Ascending aorta (tissue), 2 donors: ENCODE measurements around the gene XYLT1. TPM values are rescaled to one million over a fixed set of nuclear protein-coding genes. Genes with fewer than 3 reads are reported as not detected.

Source experiments
- DNase-seq, 2 donors: peaks; one replicate each; pipeline ENCODE4 v3.0.0-alpha.2; 2019; ENCODE audit warnings: low spot score in 2 of 2
- H3K27ac ChIP-seq, 2 donors: fragments of 200-600 bp; sonication (generic); one replicate each; pipeline ENCODE4 v1.5.1; 2016 to 2017; ENCODE audit warnings: mild to moderate bottlenecking in 1 of 2
- H3K27me3 ChIP-seq: fragments of 200-600 bp; sonication (generic); one replicate; pipeline ENCODE4 v1.5.1; 2017
- H3K36me3 ChIP-seq, 2 donors: fragments of 200-600 bp; sonication (generic); one replicate each; pipeline ENCODE4 v1.5.1; 2016
- H3K4me1 ChIP-seq, 2 donors: fragments of 200-600 bp; sonication (generic); one replicate each; pipeline ENCODE4 v1.5.1; 2016 to 2017; ENCODE audit warnings: mild to moderate bottlenecking in 1 of 2
- H3K4me3 ChIP-seq, 2 donors: fragments of 200-600 bp; sonication (generic); one replicate each; pipeline ENCODE4 v1.5.1; 2016 to 2017; ENCODE audit warnings: mild to moderate bottlenecking in 1 of 2
- H3K9me3 ChIP-seq, 2 donors: fragments of 200-600 bp; sonication (generic); one replicate each; pipeline ENCODE4 v1.5.1; 2016
- CTCF ChIP-seq, 3 experiments: fragments of 200-600 bp in 2 of 3; fragments of 450-650 bp in 1 of 3; sonication (generic) in 2 of 3; IDR thresholded peaks; one replicate each; pipeline ENCODE4 v1.5.1; 2016 to 2019; ENCODE audit warnings: antibody characterized with exemption in 3 of 3, mild to moderate bottlenecking in 1 of 3, moderate library complexity in 1 of 3
- intact Hi-C: fragments of 100-400 bp; cut with DNase I; formaldehyde crosslinking; loops from one replicate; pipeline ENCODE4 v1.15.1; 2023
- total RNA-seq: library from RNA; depleted of rRNA; stranded (reverse); fragments of >200 nt; gene quantifications from one replicate; pipeline ENCODE4 v1.1.0, GENCODE V29; 2016

The XYLT1 gene
- total RNA-seq, 1 donor from 2014 or later = 6.7 TPM

GRCh38 chr16:17446661-17447060 is 24.1 kb downstream of the XYLT1 start:
- H3K9me3 ChIP-seq = no peaks in the 10 kb centered on the region
- intact Hi-C loops = no loop called here
- H3K27ac ChIP-seq = no peak overlapping the region

GRCh38 chr16:17445421-17445820 is 25.3 kb downstream of the XYLT1 start:
- Histone ChIP-seq H3K4me3 (no peak overlapping the region), H3K9me3 (no peaks in the 10 kb centered on the region), H3K36me3 (no peaks in the 10 kb centered on the region), H3K27ac (no peak overlapping the region), H3K27me3 (no peaks in the 10 kb centered on the region), H3K4me1 (no peaks in the 10 kb centered on the region)
- no peak for DNase-seq
- intact Hi-C loops = no loop called here
- TF ChIP-seq CTCF (IDR thresholded peaks at IDR 0.05) = no peak

More at GRCh38 chr16:17446661-17447060, 24.1 kb downstream of the XYLT1 start:
- H3K4me3 ChIP-seq = no peak overlapping the region
- H3K4me1 ChIP-seq = no peaks in the 10 kb centered on the region
- H3K27me3 ChIP-seq = no peaks in the 10 kb centered on the region
- H3K36me3 ChIP-seq = no peaks in the 10 kb centered on the region
- TF ChIP-seq CTCF (IDR thresholded peaks at IDR 0.05) = no peak
- no peak for DNase-seq

- no peak for DNase-seq
- Histone ChIP-seq H3K4me1 (no peaks in the 10 kb centered on the region), H3K27me3 (no peaks in the 10 kb centered on the region), H3K27ac (no peak overlapping the region), H3K9me3 (peaks cover 0 to 5% of the 10 kb centered on the region in 2 donors), H3K4me3 (no peak overlapping the region), H3K36me3 (no peaks in the 10 kb centered on the region)
- intact Hi-C loops = no loop called here
- TF ChIP-seq CTCF (IDR thresholded peaks at IDR 0.05) = no peak
Observed at GRCh38 chr16:17444658-17445057, 26.1 kb downstream of the XYLT1 start.

- Histone ChIP-seq H3K4me3 (no peak overlapping the region), H3K9me3 (peaks cover 0 to 5% of the 10 kb centered on the region in 2 donors), H3K27me3 (no peaks in the 10 kb centered on the region), H3K27ac (no peak overlapping the region), H3K4me1 (peaks cover 0 to 3% of the 10 kb centered on the region in 2 donors), H3K36me3 (no peaks in the 10 kb centered on the region)
- TF ChIP-seq CTCF (IDR thresholded peaks at IDR 0.05) = no peak
- no peak for DNase-seq
- intact Hi-C loops = no loop called here
Observed at GRCh38 chr16:17440131-17440530, 30.6 kb downstream of the XYLT1 start.

- peaks cover 0 to 5% of the 10 kb centered on the region in 2 donors for H3K9me3 ChIP-seq
- intact Hi-C loops = no loop called here
- no peak overlapping the region for H3K27ac ChIP-seq
- H3K36me3 ChIP-seq = no peaks in the 10 kb centered on the region
- TF ChIP-seq CTCF (IDR thresholded peaks at IDR 0.05) = no peak
- no peaks in the 10 kb centered on the region for H3K27me3 ChIP-seq
- no peak for DNase-seq
- H3K4me1 ChIP-seq = peaks cover 0 to 3% of the 10 kb centered on the region in 2 donors
- H3K4me3 ChIP-seq = no peak overlapping the region
Observed at GRCh38 chr16:17439580-17439979, 31.2 kb downstream of the XYLT1 start.

- Histone ChIP-seq H3K27me3 (no peaks in the 10 kb centered on the region), H3K9me3 (peaks cover 0 to 5% of the 10 kb centered on the region in 2 donors), H3K4me3 (no peak overlapping the region), H3K4me1 (peaks cover 0 to 14% of the 10 kb centered on the region in 2 donors), H3K27ac (no peak overlapping the region), H3K36me3 (no peaks in the 10 kb centered on the region)
- TF ChIP-seq CTCF (IDR thresholded peaks at IDR 0.05) = no peak
- no peak for DNase-seq
- intact Hi-C loops = no loop called here
Observed at GRCh38 chr16:17437981-17438380, 32.8 kb downstream of the XYLT1 start.
